Activated CD8-positive, alpha-beta T cell treated with anti-CD3 and anti-CD28 coated beads for 36 hours (primary cell): ENCODE data around the gene ZBBX. TPM values are rescaled to one million over a fixed set of nuclear protein-coding genes. Genes with fewer than 3 reads are reported as not detected.

ENCODE experiments used
- ATAC-seq: fragments of 200-7000 bp; cut with Tn5 transposase; one replicate; pipeline ENCODE4 v1.10.0; 2021; ENCODE audit warnings: mild to moderate bottlenecking, moderate library complexity
- CTCF ChIA-PET: fragments of 350-600 bp; sonication (Branson Sonifier 250); formaldehyde crosslinking; loops from one replicate; lab custom pipeline; 2021; ENCODE audit warnings: antibody characterized with exemption; lab: Charles Lee
- POLR2A ChIA-PET: fragments of 350-600 bp; sonication (Branson Sonifier 250); formaldehyde crosslinking; loops from one replicate; lab custom pipeline; 2021; ENCODE audit warnings: antibody characterized with exemption; lab: Charles Lee
- DNase-seq: peaks from one replicate; pipeline ENCODE4 v3.0.0-alpha.2; 2020
- H3K27ac Mint-ChIP-seq: one replicate; pipeline ENCODE4 v1.8.0; 2021; ENCODE audit warnings: mild to moderate bottlenecking, mixed read lengths
- H3K27me3 Mint-ChIP-seq: one replicate; pipeline ENCODE4 v1.8.0; 2021; ENCODE audit warnings: mixed read lengths
- H3K36me3 Mint-ChIP-seq: one replicate; pipeline ENCODE4 v1.8.0; 2021; ENCODE audit warnings: low read depth, mixed read lengths
- H3K4me1 Mint-ChIP-seq: one replicate; pipeline ENCODE4 v1.8.0; 2021; ENCODE audit warnings: low read depth, mixed read lengths
- H3K4me3 Mint-ChIP-seq: one replicate; pipeline ENCODE4 v1.8.0; 2021; ENCODE audit warnings: mild to moderate bottlenecking, moderate library complexity, mixed read lengths
- H3K9me3 Mint-ChIP-seq: one replicate; pipeline ENCODE4 v1.8.0; 2021; ENCODE audit warnings: mixed read lengths
- CTCF ChIP-seq: fragments of 200-600 bp; IDR thresholded peaks from one replicate; pipeline ENCODE4 v1.8.0; 2022; ENCODE audit warnings: antibody characterized with exemption, mild to moderate bottlenecking
- intact Hi-C: fragments of 100-400 bp; cut with micrococcal nuclease; formaldehyde crosslinking; loops from one replicate; pipeline ENCODE4 v1.10.0; 2022
- total RNA-seq, 2 experiments: library from RNA; stranded (reverse); gene quantifications; one replicate each; pipeline ENCODE4 v1.2.3, GENCODE V29; 2021

Gene ZBBX
- total RNA-seq, 2 experiments from 2014 or later, result not detected

DNA sequence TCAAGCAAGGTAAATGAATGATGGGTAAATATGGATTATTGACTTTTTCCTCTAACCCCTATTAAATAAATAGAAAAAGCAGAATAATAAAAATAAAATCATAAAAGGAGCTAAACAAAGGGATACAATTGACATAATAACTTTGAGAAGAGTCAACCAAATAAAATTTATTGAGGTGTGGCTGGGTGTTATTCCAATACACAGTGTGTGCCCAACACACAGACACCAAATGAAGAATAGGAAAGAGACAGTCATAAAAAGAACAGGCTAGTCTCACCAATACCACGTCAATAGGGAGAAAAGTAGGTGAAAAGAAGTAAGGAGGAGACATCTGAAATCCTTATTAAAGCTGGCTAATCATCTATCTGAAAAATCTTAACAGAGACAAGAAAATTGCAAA lies 127.1 kb downstream of the ZBBX start:
- TF ChIP-seq CTCF, result no peak
- Mint-ChIP-seq H3K4me1 (no peaks in the 10 kb centered on the region), H3K4me3 (no peak overlapping the region), H3K27me3 (no peaks in the 10 kb centered on the region), H3K36me3 (no peaks in the 10 kb centered on the region), H3K27ac (no peak overlapping the region), H3K9me3 (no peaks in the 10 kb centered on the region)
- CTCF ChIA-PET, result no interaction called here
- ATAC-seq (no peak), DNase-seq (no peak)
- intact Hi-C loops, result no loop called here
- POLR2A ChIA-PET, result no interaction called here

GRCh38 chr3:167251678-167252077 lies 128.4 kb downstream of the ZBBX start:
- Mint-ChIP-seq H3K27ac (no peak overlapping the region), H3K9me3 (no peaks in the 10 kb centered on the region), H3K4me1 (no peaks in the 10 kb centered on the region), H3K4me3 (no peak overlapping the region), H3K27me3 (no peaks in the 10 kb centered on the region), H3K36me3 (no peaks in the 10 kb centered on the region)
- CTCF ChIA-PET, result interaction anchor here (1.0 kb wide), 1 partner anchor 8 kb away, joined by 3 read pairs; no protein-coding TSS in a partner anchor
- POLR2A ChIA-PET, result no interaction called here
- intact Hi-C loops, result no loop called here
- ATAC-seq (no peak), DNase-seq (no peak)
- TF ChIP-seq CTCF, result no peak

GRCh38 chr3:167246252-167246651 lies 133.8 kb downstream of the ZBBX start:
- POLR2A ChIA-PET, result no interaction called here
- H3K27ac Mint-ChIP-seq, result no peak overlapping the region
- intact Hi-C loops, result no loop called here
- no peaks in the 10 kb centered on the region for H3K9me3 Mint-ChIP-seq
- no peaks in the 10 kb centered on the region for H3K4me1 Mint-ChIP-seq
- H3K36me3 Mint-ChIP-seq, result no peaks in the 10 kb centered on the region
- CTCF ChIA-PET, result no interaction called here
- ATAC-seq, result no peak
- no peak for TF ChIP-seq CTCF
- no peak for DNase-seq
- no peaks in the 10 kb centered on the region for H3K27me3 Mint-ChIP-seq
- no peak overlapping the region for H3K4me3 Mint-ChIP-seq

GRCh38 chr3:167241048-167241845 lies 138.8 kb downstream of the ZBBX start:
- Mint-ChIP-seq H3K36me3 (no peaks in the 10 kb centered on the region), H3K27ac (no peak overlapping the region), H3K9me3 (no peaks in the 10 kb centered on the region), H3K4me3 (no peak overlapping the region), H3K27me3 (no peaks in the 10 kb centered on the region), H3K4me1 (no peaks in the 10 kb centered on the region)
- ChIA-PET CTCF (no interaction called here), POLR2A (no interaction called here)
- intact Hi-C loops, result no loop called here
- DNase-seq (no peak), ATAC-seq (no peak)
- no peak for TF ChIP-seq CTCF

DNA sequence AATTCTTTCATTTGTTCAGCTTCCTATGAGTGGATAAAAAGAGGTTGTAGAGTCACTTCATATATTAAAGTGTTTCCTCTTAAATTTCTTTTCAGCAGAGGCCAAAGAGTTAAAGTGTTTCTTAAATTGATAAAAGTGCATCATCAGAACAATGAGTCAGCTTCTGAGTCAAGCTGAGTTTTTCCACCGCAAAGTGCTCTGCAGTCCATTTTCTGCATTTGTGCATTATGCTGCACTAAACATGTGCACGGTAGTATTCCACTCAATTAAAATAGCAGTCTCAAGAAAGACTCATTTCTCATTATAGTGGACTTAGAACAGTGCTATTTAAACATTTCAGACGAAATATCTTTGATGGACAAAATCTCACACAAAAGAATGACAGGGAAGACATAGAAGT lies 152.0 kb downstream of the ZBBX start:
- ATAC-seq (no peak), DNase-seq (no peak)
- Mint-ChIP-seq H3K27me3 (no peaks in the 10 kb centered on the region), H3K27ac (no peak overlapping the region), H3K4me1 (no peaks in the 10 kb centered on the region), H3K9me3 (no peaks in the 10 kb centered on the region), H3K4me3 (no peak overlapping the region), H3K36me3 (no peaks in the 10 kb centered on the region)
- ChIA-PET CTCF (no interaction called here), POLR2A (interaction anchor here (1.2 kb wide), 1 partner anchor 23 kb away, joined by 3 read pairs; no protein-coding TSS in a partner anchor)
- intact Hi-C loops, result no loop called here
- TF ChIP-seq CTCF, result no peak
